Osteocyte (in vitro differentiated cells): Measurements from ENCODE around the gene CRB3. TPM values are rescaled to one million over a fixed set of nuclear protein-coding genes. Genes with fewer than 3 reads are reported as not detected.

Experiments used
- DNase-seq: peaks from one replicate; pipeline ENCODE4 v3.0.0; 2021; ENCODE audit warnings: mixed read lengths; ENCODE audit not compliant: unreplicated experiment; ENCODE audit errors: extremely low spot score
- H3K27ac Mint-ChIP-seq: one replicate; pipeline ENCODE4 v1.8.0; 2021; ENCODE audit warnings: mild to moderate bottlenecking, mixed read lengths; ENCODE audit not compliant: unreplicated experiment
- H3K27me3 Mint-ChIP-seq: one replicate; pipeline ENCODE4 v1.8.0; 2021; ENCODE audit warnings: mixed read lengths; ENCODE audit not compliant: unreplicated experiment
- H3K36me3 Mint-ChIP-seq: one replicate; pipeline ENCODE4 v1.8.0; 2021; ENCODE audit warnings: mixed read lengths; ENCODE audit not compliant: unreplicated experiment
- H3K4me1 Mint-ChIP-seq: one replicate; pipeline ENCODE4 v1.8.0; 2021; ENCODE audit warnings: mixed read lengths; ENCODE audit not compliant: unreplicated experiment
- H3K4me3 Mint-ChIP-seq: one replicate; pipeline ENCODE4 v1.8.0; 2021; ENCODE audit warnings: mild to moderate bottlenecking, moderate library complexity, mixed read lengths; ENCODE audit not compliant: unreplicated experiment
- H3K9me3 Mint-ChIP-seq: one replicate; pipeline ENCODE4 v1.8.0; 2021; ENCODE audit warnings: mixed read lengths; ENCODE audit not compliant: unreplicated experiment
- total RNA-seq: library from RNA; stranded (reverse); gene quantifications from 2 replicates; pipeline ENCODE4 v1.2.1, GENCODE V29; 2021
- TF ChIP-seq, protein P1 (sequence below): fragments of 200-600 bp; sonication (generic); IDR thresholded peaks from 2 replicates; pipeline ENCODE4 v1.5.0; 2021; ENCODE audit warnings: antibody characterized with exemption, mild to moderate bottlenecking, moderate library complexity

Gene CRB3
- total RNA-seq, 1 donor from 2014 or later: not detected

DNA sequence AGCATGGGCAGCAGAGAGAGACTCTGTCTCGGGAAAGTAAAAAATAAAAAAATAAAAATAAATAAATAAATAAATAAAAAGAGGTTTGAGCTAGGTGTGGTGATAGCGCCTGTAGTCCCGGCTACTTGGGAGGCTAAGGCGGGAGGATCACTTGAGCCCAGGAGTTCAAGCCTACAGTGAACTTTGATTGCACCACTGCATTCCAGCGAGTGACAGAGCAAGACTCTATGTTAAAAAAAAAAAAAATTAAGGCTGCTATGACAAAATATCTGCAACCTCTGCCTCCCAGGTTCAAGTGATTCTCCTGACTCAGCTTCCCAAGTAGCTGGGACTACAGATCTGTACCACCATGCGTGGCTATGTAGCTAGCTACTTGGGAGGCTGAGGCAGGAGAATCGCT is 20.8 kb downstream of the CRB3 start:
- no peak overlapping the region for H3K27ac Mint-ChIP-seq
- H3K4me3 Mint-ChIP-seq: no peak overlapping the region
- no peaks in the 10 kb centered on the region for H3K27me3 Mint-ChIP-seq
- DNase-seq: no peak
- H3K9me3 Mint-ChIP-seq: no peaks in the 10 kb centered on the region
- no peaks in the 10 kb centered on the region for H3K36me3 Mint-ChIP-seq
- no peaks in the 10 kb centered on the region for H3K4me1 Mint-ChIP-seq
- TF ChIP-seq, protein P1, sequence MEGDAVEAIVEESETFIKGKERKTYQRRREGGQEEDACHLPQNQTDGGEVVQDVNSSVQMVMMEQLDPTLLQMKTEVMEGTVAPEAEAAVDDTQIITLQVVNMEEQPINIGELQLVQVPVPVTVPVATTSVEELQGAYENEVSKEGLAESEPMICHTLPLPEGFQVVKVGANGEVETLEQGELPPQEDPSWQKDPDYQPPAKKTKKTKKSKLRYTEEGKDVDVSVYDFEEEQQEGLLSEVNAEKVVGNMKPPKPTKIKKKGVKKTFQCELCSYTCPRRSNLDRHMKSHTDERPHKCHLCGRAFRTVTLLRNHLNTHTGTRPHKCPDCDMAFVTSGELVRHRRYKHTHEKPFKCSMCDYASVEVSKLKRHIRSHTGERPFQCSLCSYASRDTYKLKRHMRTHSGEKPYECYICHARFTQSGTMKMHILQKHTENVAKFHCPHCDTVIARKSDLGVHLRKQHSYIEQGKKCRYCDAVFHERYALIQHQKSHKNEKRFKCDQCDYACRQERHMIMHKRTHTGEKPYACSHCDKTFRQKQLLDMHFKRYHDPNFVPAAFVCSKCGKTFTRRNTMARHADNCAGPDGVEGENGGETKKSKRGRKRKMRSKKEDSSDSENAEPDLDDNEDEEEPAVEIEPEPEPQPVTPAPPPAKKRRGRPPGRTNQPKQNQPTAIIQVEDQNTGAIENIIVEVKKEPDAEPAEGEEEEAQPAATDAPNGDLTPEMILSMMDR: no peak

DNA sequence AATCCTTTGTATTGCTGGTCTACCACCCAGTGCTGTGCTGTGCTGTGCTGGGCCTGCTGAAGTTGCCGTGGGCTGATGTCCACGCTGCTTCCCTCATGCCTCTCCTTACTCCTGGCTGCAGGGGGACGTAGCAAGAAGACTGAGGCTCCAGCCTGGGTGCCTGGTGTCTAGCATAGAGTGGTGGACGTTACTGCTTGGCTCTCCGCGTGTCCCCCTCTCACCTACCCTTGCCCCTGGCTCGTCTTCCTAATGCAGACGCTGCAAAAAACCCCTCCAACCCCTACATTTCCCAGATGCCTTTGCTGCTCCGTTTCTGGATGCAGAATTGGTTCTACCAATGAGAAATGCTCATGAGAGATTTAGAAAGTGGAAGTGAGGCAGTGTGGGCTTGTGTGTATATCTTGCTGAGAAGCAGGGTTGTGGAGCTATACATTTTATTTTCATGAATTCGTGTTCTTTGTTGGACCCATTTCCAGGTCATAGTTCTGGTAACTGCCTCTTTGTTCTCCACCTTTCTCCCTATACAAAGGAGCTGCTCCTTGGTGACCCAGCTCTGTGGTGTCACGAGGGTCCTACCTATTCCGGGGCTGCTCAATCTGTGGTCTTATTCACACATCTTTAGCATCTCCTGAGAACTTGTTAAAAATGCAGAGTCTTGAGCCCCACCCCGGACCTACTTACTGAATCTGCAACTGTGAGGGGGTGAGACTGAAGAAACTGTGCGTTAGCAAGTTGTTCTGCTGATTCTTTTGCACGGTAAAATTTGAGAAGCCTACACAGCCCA is 25.4 kb downstream of the CRB3 start:
- DNase-seq: no peak
- H3K4me1 Mint-ChIP-seq: no peaks in the 10 kb centered on the region
- H3K27ac Mint-ChIP-seq: no peak overlapping the region
- H3K36me3 Mint-ChIP-seq: no peaks in the 10 kb centered on the region
- TF ChIP-seq, protein P1: no peak
- no peak overlapping the region for H3K4me3 Mint-ChIP-seq
- peaks cover 2% of the 10 kb centered on the region for H3K27me3 Mint-ChIP-seq
- H3K9me3 Mint-ChIP-seq: peaks cover 5% of the 10 kb centered on the region

DNA sequence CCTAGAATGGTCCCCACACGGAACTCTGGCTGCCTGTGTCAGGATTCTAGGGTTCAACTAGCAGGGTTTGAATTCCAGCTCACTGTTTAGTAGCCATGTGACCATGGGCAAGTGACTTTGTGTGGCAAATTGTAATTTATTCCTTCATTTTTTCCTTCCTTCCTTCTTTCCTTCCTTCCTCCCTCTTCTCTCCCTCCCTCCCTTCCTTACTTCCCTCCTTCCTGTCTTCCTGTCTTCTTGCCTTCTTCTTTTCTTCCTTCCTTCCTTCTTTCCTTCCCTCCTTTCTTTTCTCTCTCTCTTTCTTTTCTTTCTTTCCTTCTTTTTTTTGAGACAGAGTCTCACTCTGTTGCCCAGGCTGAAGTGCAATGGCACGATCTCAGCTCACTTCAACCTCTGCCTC is 26.1 kb downstream of the CRB3 start:
- H3K4me3 Mint-ChIP-seq: no peak overlapping the region
- DNase-seq: no peak
- no peaks in the 10 kb centered on the region for H3K36me3 Mint-ChIP-seq
- TF ChIP-seq, protein P1: no peak
- H3K9me3 Mint-ChIP-seq: peaks cover 5% of the 10 kb centered on the region
- peaks cover 2% of the 10 kb centered on the region for H3K27me3 Mint-ChIP-seq
- no peaks in the 10 kb centered on the region for H3K4me1 Mint-ChIP-seq
- H3K27ac Mint-ChIP-seq: no peak overlapping the region

DNA sequence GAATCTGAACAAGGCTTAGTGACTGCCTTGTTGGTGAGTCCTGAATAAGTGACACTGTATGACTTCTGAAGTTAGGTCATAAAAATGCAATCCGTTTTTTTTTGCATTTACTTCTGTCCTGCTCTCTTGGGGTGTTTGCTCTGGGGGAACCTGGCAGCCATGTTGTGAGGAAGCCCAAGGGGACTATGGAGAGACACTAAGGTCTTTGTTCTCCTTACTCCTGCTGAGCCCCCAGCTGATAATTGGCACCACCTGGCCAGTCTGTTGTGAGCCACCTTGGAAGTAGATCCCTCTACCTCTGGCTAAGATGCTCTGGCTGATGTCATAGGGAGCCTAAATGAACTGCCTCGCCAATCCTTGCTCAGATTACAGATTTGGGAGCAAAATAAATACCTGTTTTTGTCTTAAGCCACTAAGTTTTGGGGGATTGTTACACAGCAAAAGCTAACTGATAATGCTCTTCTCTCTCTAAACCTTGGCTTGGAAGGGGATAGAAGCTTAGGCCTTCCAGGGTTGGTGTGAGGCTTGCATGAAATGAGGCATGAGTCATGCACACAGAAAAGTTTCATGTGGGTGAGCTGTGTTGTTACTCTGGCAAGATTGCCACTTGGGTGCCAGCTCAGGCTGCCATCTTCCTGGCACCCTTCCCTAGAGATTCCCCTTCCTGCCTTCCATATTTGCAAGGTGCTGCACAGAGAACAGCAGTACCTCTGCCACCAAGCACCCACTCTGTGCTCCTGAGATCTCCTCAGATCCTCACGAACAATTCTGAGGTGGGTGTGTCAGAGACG is 27.9 kb downstream of the CRB3 start:
- H3K36me3 Mint-ChIP-seq: no peaks in the 10 kb centered on the region
- H3K27ac Mint-ChIP-seq: no peak overlapping the region
- no peaks in the 10 kb centered on the region for H3K4me1 Mint-ChIP-seq
- H3K4me3 Mint-ChIP-seq: no peak overlapping the region
- peaks cover 5% of the 10 kb centered on the region for H3K9me3 Mint-ChIP-seq
- DNase-seq: no peak
- H3K27me3 Mint-ChIP-seq: peaks cover 2% of the 10 kb centered on the region
- TF ChIP-seq, protein P1: no peak

DNA sequence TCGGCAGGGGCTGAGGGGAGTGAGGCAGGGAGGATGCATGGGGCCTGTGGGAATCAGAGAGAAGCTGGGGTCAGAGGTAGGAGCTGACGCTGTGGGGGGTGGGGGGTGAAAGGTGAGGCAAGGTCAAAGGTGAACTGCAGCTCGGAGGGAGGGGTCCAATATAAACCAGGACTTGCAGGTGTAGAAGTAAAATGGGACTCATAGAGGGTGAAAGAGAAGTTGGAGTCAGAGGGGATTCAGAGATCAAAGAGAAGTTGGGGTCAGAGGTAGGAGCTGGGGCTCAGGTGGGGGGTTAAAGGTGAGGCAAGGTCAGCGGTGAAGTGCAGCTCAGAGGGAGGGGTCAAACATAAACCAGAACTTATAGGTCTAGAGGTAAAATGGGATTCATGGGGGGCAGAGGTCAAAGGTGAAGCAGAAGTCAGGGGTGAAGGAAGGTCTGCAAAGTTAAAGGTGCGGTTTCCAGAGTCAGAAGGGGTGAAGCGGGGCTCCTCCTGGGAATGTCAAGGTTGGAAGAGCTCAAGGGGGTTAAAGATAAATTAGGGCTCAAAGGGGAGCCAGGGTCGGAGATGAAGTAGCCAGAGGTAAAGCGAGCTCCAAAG is 30.5 kb downstream of the CRB3 start:
- Mint-ChIP-seq H3K27me3 (peaks cover 9% of the 10 kb centered on the region), H3K4me1 (no peaks in the 10 kb centered on the region), H3K4me3 (no peak overlapping the region), H3K36me3 (no peaks in the 10 kb centered on the region), H3K27ac (no peak overlapping the region), H3K9me3 (peaks cover 5% of the 10 kb centered on the region)
- no peak for DNase-seq
- TF ChIP-seq, protein P1: no peak
